HG02678 (cell line): Measurements from ENCODE around the gene EPHB2.

Experiments
- ATAC-seq: cut with Tn5 transposase; IDR thresholded peaks from one replicate; pipeline ENCODE4 v1.9.1; 2021; ENCODE audit warnings: mild to moderate bottlenecking, moderate library complexity; ENCODE audit not compliant: unreplicated experiment

The EPHB2 gene

DNA sequence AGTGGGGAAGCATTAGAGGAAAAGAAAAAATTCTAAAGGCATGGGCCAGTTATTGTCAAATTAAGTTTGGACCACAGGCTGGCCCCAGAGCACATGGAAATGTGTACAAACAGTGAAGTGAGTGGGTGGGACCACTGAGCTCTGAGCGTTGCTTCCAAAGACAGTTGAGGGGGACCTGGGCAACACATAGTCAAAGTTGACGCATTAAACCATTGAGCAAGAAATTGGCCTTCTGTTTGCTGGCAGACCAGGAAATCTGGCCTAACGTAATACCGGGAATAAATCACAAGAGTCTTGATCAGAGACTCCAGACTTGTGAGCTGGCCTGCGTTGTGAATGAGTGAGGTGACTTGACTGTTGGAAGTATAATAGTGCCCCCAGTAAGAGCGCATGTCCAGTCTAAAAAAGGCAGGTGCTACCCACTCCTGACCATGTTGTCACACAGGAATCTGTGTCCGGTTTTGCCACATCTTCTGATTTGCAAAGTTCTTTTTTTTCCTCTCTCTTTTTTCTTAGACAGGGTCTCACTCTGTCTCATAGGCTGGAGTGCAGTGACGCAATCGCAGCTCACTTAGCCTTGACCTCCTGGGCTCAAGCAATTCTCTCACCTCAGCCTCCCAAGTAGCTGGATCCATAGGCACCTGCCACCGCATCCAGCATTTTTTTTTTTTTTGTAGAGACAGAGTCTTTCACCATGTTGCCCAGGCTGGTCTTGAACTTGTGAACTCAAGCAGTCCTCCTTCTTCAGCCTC is 10.7 kb downstream of the EPHB2 start:
- ATAC-seq, result no peak

DNA sequence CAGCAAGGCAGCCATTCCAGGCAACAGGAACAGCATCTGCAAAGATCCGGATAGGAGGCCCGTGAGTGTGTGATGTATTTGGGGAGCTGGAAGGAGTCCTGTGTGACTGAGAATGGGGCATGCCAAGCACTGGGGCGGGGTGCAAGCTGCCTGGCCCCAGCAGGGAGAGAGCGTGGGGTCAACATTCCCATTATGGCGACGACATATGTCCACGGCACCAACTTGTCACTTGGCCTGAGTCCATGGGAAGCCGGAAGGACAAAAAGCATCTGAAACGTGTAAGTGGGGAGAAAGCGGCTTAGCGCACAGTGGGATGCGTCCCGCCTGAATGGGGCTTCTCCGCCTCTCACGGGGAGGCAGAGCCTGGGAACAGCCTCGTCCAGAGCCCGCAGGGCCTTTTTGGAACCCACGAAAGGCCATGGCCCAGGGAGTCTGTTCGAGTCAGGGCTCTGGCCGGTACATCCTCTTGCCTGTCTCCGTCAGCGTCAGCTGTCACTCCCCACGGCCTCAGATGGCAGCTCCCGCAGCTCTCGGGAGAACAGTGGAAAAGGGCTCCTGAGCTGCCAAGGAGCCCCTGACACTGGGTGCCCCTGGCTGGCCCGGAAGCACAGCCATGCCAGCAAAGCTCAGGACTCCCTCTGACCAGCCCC is 12.4 kb downstream of the EPHB2 start:
- no peak for ATAC-seq

DNA sequence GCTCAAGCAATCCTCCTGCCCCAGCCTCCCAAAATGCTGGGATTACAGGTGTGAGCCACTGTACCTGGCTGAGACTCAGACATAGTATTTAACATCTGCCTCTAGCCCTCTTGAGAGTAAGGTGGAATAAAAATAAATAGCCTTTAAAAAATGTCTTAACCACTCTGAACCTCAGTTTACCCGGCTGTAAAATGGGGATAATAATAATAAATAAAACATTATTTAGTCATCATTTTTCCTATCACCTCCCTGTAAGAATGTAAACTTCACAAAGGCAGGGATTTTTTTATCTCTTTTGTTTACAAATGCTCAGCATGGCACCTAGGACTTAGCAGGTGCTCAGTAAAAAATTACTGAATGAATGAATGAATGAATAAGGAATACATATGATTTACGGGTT is 17.2 kb downstream of the EPHB2 start:
- ATAC-seq, result no peak

DNA sequence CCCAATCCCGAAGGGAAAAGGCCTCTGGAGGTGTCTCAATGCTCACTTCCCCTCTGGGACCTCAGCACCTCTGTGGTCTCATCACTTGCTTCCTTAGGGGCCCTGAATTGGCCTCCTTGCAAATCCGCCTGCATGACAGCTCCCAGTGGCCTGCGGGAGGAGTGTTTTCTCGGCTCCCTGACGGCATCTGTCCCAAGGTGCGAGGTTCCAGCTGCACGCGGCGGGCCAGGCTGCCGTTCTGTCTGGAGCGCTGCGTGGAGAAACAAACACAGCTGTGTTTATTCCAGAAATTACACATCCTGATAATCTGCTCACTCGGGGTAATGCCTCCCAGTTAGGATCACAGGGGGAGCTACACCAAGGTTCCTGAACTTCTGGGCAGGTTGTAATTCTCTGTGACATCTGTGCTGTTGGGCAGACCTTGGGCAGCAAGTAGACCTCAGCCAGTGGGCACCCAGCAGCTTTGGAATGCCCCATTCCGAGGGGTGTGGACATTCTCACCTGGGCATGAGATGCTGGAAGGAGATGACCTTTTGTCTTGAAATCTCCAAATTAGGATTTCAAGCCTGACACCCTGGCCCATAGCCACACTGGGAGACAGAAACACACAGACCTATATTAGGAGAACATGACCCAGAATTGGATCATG is 18.2 kb downstream of the EPHB2 start:
- no peak for ATAC-seq

DNA sequence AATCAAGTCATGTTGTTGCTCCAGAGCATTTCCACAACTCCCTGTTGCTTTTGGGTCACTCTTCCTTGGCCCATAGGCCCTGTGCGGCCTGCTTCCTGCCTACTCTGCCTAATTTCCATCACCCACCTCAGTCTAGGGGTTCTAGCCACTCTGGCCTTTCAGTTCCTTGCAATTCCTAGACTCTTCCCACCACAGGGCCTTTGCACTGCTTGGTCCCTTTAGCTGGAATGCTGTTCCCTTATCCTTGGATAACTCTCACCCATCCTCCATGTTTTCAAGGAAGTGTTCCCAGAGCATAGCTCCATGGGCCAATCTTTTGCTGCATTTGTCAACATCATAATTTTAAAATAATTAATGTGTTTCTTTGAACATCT is 18.7 kb downstream of the EPHB2 start:
- ATAC-seq, result no peak

- ATAC-seq, result no peak
Observed at GRCh38 chr1:22729912-22730311, 19.3 kb downstream of the EPHB2 start.

GRCh38 chr1:22731924-22732720 is 21.5 kb downstream of the EPHB2 start:
- ATAC-seq, result no peak

GRCh38 chr1:22733643-22734042 is 23.0 kb downstream of the EPHB2 start:
- ATAC-seq, result no peak

GRCh38 chr1:22736501-22737080 is 26.0 kb downstream of the EPHB2 start:
- no peak for ATAC-seq

GRCh38 chr1:22737374-22738068 is 26.9 kb downstream of the EPHB2 start:
- no peak for ATAC-seq

DNA sequence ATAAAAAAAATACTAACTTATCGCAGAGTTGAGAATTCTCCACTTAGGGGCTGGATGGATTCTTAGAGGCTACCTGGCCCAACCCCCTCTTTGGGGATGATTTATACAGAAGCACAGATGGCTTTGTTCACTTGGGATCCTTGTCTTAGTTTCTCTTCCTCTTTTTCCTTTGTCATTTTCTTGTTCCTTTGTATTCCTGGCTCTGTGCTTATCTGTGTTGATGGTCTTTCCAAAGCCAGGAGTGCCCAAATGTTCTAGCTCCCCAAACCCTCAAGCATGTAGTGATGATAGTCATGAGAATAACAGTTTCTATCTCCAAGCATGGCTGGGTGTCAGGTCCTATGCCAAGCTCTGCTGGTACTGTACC is 27.4 kb downstream of the EPHB2 start:
- ATAC-seq, result no peak

GRCh38 chr1:22738522-22738921 is 27.9 kb downstream of the EPHB2 start:
- no peak for ATAC-seq

- no peak for ATAC-seq
Observed at GRCh38 chr1:22739648-22740385, 29.2 kb downstream of the EPHB2 start.

GRCh38 chr1:22741118-22741517 is 30.5 kb downstream of the EPHB2 start:
- no peak for ATAC-seq

- no peak for ATAC-seq
Observed at GRCh38 chr1:22745669-22746585, 35.3 kb downstream of the EPHB2 start.

GRCh38 chr1:22747021-22747734 is 36.5 kb downstream of the EPHB2 start:
- no peak for ATAC-seq

DNA sequence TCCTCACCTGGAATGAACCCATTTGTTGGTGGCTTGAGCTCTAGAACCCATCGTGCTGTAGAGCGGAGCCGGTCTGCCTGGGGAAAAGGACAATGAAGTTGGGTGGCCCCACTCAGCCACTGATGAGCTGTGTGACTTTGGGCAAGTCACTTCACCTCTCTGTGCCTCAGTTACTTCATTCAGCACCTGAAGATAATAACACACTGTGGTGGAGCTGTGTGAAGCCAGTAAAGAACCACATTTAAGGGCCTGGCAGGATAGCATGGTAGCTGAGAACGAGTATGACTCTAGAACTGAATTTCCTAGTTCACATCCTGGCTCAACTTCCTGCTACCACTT is 37.1 kb downstream of the EPHB2 start:
- ATAC-seq, result no peak

GRCh38 chr1:22749503-22749902 is 38.9 kb downstream of the EPHB2 start:
- no peak for ATAC-seq
